HG03460 (cell line): ENCODE measurements around the gene FKBP7.
"Not testable (repeated sequence)": the region's sequence is repeated elsewhere in the genome, so short reads cannot be mapped to it uniquely, and the experiment has no call there.

Source experiments
- ATAC-seq: cut with Tn5 transposase; IDR thresholded peaks from one replicate; pipeline ENCODE4 v1.9.1; 2021; ENCODE audit not compliant: unreplicated experiment

The FKBP7 gene, protein sequence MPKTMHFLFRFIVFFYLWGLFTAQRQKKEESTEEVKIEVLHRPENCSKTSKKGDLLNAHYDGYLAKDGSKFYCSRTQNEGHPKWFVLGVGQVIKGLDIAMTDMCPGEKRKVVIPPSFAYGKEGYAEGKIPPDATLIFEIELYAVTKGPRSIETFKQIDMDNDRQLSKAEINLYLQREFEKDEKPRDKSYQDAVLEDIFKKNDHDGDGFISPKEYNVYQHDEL

DNA sequence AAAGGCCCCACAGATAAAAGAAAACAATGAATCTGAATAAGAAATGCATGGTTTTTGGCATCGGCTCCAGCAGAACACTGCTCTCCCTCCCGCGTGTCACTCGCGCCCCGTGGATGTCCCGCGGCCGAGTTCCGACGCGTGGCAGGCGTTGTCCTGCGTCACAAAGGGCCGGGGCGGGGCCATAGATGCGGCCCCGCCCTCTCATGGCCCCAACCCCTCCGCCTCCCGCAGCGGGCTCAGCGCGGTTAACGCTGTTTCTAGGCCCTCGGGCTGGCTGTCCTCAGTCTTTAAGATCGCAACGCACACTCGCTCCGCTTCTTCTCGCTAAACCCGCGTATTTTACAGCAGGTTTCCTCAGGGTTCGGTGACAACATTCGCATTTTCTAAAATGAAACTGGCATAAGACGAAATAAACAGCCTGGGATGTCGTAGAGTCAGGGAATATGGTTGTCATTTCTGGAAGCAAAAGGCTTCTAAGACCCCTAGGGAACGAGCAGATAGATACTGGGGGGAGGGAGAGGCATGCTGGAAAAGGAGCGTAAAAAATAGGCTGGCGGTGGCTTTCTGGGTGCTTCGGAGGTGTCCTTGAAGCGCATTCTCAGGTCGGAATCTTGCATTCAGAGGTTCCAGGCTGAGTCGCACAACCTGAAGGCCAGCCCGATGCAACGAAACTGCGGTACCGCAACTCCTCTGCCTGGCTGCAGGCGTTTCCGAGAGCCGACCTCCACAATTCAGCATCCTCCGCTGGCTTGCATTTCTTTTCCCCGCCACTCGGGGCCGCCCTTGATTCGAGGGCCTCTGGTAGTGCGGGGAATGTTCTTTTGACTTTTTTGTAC, at the start of gene FKBP7:
TSS of gene FKBP7 (minus strand) at position 162 of the 836 bp plus-strand sequence. CDS start at position 61, 101 bp downstream.
- peak; percentile 47 for ATAC-seq

DNA sequence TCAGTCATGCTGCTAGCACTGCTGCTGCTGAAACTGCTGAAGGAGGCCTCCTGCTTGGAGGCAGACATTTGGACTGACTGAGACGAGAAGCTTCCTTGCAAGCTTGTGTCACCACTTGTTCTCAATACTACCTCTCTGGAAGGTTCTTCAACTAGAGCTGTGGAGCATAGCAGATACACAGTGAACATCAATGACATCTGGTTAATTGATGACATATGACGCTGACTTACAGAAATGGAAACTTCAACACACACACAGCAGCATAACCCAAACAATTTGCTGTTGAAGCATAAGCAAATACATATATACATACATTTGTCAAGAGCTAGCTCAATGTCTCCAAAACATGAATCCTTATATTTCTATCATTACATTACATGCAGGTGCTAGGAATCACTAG, 49.2 kb upstream of the FKBP7 start:
- no peak for ATAC-seq

DNA sequence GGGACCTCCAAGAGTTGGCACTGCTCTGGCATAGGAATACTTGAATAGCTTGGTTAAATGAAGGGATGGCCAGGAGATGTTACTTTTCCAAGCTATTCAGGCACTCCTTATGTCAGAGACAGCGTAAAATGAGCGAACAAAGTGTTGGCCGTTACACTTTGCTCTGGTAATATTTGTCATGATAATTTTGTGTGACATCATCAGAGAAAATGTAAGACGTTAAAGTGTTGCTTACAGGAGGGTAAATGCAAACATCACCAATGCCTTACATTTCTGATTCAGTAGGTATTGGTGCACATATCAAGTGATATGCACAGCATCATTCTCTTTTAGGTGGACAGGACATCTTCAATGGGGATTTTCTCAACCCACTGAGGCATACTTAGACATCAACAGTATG, 47.9 kb upstream of the FKBP7 start:
- no peak for ATAC-seq

DNA sequence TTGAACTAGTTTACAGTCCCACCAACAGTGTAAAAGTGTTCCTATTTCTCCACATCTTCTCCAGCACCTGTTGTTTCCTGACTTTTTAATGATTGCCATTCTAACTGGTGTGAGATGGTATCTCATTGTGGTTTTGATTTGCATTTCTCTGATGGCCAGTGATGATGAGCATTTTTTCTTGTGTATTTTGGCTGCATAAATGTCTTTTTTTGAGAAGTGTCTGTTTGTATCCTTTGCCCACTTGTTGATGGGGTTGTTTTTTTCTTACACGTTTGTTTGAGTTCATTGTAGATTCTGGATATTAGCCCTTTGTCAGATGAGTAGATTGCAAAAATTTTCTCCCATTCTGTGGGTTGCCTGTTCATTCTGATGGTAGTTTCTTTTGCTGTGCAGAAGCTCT, 47.1 kb upstream of the FKBP7 start:
- not testable (repeated sequence) for ATAC-seq

DNA sequence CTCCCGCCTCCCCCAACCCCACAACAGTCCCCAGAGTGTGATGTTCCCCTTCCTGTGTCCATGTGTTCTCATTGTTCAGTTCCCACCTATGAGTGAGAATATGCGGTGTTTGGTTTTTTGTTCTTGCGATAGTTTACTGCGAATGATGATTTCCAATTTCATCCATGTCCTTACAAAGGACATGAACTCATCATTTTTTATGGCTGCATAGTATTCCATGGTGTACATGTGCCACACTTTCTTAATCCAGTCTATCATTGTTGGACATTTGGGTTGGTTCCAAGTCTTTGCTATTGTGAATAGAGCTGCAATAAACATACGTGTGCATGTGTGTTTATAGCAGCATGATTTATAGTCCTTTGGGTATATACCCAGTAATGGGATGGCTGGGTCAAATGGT, 46.6 kb upstream of the FKBP7 start:
- ATAC-seq, result not testable (repeated sequence)

DNA sequence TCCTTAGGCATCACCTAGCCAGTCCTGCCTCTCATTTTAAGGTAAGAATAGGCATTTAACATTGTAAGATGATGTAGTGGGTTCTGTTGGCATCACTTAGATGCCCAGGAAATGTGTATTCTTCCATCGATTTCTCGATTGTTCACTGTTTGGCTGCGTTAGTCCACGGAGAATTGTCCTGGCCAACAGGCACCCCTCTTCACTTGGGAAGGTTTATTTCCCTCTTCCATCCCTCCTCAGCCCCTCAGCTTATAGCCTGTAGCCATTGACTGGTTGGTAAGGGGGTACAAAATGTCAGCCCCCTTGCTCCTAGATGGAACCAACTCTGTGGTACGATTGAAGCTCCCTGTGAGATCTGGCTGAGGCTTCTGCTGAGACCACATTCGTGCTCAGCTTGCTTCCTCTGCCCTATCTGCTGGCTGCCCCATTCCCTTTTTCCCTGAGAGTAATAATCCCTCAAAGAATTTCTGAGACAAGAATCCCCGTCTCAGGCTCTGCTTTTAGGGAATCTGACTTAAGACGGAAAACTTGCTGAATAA, 45.3 kb upstream of the FKBP7 start:
- ATAC-seq, result peak; percentile 19

DNA sequence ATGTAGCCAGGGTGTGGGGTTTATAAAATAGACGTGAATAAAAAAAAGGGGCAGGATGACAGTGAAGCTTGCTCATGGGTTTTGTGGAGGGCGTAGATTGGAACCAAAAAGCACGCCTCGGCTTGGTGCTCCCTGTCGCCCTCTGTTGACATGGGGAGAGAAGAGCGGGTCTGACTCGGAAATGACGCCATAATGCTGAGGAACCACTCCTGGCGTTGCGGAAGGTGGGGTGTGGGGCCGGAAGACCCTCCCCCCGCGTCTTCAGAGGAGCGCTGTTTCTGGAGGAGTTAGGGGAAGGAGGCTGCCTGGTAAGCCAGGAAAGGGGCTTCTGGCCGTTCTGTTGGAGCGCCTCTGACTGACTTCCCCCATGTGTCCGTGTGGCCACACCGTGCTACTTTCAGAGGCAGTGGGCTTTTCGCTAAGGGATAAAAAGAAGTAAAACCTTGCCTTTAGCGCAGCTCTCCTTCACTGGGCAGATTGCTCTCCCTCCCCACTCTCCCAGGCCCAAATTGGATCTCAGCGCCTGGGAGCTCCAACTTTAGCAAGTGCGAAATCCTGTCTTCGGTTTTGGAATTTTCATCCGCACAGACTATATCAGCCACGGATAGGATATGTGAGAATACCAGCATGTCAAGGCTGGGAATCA, 44.7 kb upstream of the FKBP7 start:
- peak; percentile 93 for ATAC-seq

DNA sequence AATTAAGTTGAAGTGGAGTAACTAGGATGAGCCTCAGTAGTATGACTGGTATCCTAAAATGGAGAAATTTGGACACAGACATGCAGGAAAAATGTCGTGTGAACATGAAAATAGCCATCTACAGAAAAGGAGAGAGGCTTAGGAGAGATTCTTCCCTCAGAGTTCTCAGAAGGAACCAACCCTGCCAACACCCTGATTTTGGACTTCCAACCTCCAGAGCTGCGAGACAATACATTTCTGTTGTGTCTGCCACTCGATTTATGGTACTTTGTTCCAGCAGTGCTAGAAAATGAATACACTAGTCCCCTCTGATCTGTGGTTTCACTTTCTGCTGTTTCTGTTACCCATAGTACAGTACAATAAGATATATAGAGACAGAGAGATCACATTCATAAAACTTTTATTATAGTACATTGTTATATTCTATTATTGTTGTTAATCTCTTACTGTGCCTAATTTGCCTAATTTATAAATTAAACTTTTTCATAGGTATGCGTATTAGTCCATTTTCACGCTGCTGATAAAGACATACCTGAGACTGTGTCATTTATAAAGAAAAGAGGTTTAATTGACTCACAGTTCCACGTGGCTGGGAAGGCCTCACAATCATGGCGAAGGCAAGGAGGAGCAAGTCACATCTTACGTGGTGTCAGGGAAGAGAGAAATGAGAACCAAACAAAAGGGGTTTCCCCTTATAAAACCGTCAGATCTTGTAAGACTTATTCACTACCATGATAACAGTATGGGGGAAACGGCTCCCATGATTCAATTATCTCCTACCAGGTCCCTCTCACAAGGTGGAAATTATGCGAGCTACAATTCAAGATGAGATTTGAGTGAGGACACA, 43.1 kb upstream of the FKBP7 start:
- ATAC-seq, result no peak

DNA sequence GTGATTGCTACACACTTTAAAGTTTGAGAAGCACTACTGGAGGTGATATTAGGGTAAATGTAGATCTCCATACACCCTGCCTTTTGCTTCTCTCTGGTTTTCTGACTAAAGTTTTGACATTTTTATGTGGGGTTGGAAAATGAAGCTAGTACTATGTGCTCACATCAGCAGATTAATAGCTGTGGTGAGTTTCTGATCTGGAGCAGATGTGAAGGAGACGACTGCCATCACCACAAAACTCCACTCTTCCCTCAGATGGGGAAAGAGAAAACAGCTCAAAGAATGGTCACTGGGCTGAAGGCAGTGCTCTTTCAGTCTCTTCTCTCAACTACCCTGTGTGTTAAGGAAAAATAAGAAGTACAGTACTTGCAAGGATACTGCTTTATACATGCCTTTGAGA, 39.1 kb upstream of the FKBP7 start:
- no peak for ATAC-seq

DNA sequence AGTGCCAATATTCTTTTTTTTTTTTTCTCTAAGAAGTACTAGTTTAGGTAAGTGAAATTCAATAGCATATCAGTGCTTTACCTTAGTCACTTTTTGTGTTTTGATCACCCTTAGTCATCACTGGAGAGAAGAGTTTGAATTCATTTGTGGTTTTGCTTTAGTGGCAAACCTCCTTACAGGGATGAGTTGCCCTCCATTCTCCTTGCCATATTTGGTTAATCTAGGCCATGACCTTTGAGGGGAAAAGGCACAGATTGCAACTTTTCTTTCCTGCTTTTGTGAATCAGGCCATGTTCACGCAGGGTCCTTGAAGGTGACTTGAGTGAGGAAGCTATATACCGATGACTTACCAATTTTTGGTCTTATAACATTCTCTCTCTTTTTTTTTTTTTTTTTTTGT, 36.3 kb upstream of the FKBP7 start:
- ATAC-seq, result peak; percentile 58

DNA sequence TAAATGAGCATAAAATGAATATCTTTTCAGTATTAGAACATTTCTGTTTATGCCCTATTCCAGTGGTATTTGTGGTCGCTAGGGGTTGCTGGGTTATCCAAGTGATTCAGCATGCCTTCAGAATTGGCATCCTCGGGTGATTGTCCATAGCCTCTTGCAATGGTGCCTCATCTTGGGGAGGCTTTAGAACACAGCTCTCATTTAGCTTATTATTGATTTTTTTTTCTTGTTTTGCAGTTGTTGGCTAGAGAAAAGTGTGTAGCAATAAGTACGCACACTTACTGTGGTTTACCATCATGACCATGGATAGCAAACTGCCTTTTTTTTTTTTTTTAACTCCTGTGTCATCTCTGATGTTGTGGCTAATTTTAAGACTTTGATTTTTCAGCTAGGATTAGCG, 35.5 kb upstream of the FKBP7 start:
- no peak for ATAC-seq

DNA sequence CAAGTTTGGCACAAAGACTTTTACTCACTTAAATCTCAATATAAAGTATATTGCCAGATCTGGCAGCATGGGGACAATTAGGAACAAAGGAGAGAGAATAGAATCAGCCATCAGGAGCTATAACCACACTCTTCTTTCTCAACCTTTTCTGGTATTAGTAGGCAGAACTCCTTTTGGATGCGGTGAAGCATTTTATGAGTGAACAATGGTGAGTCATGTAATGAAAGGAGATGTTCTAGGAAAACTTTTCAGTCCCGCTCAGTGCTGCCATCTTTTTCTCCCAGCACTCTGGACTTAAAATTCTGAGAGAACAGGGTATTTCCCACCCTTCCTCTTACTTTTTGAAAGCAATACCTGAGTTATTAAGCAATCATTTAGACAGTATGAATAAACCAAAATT, 34.1 kb upstream of the FKBP7 start:
- ATAC-seq, result no peak

DNA sequence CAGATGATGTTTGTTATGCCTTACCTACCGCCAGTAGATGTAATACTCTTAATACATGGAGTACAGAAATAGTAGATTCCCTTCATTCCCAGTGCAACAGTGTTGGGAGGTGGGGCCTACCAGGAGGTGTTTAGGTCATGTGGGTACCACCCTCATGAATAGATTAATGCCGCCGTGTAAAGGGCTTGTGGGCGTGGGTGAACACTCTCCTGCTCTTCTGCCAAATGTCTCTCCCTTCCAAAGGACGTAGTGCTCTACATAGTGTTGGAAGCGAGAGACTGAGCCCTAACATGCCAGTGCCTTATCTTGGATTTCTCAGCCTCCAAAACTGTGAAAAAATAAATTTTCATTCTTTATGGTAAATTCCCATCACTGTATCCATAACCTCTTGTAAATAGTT, 32.0 kb upstream of the FKBP7 start:
- no peak for ATAC-seq

DNA sequence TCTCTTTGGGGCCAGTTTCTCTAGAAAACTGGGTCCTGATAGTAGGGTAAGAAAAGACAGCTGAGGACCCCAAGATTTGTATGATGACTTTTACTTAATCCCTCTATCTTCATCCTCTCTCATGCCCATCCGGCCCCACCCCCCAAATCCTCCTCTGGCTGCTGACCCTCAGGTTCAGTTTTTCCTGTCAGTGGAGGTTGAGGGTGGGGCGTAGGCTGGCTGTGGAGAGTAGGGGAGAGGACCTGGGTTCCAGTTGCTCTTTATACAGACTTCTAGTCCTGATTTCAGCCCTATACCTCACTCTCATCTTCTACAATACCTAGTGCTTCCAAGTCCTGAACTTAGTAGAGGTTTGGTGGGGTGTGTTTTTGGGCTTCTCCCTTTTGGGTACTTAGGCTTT, 30.2 kb upstream of the FKBP7 start:
- no peak for ATAC-seq

DNA sequence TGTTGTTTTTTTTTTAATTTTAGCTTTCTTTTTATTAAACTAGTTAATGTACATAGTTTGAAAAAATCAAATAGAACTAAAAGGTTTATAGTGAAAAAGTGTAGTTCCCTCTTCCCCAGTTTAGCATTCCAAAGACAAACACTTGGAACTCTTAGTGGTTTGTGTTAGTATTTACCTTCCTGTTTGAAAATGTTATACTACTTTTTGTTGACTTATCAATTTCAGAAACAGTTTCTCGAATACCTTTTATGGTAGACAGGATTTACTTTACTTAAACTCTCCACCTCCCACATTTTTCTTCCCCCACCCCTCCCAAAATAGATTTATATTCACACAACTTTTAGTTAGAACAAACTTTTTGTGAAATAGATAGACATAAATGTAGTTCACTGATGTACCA, 28.5 kb upstream of the FKBP7 start:
- ATAC-seq, result no peak

DNA sequence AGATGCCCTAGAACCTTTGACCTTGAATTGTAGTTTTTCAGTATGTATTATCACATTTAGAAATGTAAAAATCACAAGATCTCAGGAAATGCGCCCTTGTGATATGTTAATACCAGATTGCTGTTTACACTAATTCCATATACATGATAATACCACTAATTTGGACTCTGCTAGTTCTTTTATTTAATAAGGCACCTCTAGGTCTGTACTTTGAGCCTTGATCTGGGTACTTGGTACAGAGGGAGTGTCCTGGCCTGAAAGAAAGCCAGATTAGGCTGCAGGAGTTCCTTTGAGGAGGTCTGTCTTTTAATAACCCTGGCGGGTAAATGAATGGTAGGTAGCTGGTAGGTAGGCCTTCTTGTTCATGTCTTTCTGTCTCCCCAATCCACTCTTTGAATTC, 28.1 kb upstream of the FKBP7 start:
- ATAC-seq, result no peak

DNA sequence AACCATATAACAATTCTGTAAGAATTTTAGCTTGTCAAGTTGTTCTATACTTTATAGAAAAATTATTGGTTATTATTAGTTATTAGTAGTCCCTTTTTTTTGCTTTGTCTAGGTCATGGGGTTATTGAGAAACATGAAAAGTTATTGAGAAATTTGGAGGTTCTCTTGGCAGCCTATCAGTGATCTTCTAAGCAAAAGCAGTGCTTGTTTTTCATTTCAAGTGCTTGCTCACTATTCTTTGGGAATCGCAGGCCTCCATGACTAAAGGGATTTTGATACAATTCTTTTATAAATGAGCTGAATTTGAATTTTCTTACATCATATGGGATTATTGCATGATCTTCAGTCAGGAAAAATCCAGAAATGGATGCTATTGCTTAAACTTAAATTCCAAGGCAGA, 27.7 kb upstream of the FKBP7 start:
- no peak for ATAC-seq

DNA sequence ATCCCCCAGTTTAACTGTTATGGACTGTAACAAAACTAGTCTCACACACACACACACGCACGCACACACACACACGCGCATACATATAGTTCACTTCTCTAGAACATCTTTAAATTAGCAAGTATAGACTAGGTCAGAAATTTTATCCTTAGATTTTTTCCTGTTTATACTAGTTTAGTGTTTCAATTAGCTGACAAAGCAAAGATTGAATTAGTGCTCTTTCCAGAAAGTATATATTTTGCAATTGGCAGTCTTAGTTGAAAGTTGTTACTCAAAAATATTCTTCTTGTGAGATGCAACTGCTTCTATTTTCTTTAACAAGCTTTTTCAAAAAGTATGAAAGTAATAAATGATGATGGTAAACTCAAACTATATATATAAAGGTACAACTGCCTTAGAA, 24.4 kb upstream of the FKBP7 start:
- no peak for ATAC-seq

DNA sequence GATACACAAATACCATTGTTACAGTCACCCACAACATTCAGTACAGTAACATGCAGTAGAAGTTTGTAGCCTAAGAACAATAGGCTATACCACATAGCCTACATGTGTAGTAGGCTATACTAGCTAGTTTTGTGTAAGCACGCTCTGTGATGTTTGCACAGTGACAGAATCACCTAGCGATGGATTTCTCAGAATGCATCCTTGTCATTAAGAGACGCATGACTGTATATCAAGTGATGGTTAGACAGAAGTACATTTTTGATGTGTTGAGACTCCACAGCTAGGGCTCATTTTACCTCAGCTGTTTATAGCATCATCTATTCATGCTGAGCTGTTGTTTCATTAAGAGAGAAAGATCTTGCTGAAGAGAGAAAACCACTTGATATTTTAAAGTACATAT, 21.2 kb upstream of the FKBP7 start:
- no peak for ATAC-seq

DNA sequence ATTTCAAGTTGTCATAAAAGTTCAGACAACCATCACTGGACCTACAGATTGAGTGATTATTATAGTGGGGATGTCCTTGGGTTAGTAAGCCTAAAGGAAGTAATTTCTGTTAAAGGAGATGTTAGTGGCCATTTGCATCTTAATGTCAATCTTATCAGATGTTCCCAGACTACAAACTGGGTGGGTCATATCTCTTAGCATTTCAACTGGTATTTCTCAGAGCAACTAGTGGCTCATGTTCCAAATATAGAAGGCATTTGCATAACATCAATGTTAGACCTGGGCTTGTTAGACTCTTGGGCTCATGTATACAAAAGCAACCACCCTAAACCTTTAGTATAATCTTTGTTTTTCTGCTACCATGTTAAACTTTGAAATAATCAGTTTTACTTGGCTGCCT, 19.7 kb upstream of the FKBP7 start:
- no peak for ATAC-seq

DNA sequence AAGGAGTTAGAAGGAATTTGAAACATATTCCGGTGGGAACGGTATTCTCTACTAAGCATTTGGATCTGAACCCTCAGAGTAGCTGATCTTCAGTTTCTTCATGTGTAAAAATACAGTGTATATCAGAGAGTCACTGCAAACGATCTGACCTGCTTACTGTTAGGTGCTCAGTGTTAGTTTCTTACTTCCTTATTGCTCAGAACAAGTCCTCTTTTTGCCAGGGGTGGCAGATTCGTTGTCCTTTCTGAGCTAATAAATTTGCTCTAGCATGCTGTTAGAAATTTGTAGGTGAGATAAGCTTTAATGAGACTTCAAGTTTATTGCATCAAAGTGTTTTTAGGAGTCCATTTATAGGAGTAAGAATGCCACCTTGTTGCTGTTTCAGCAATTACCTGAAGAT, 17.6 kb upstream of the FKBP7 start:
- ATAC-seq, result no peak
